ENCODE measurements around the gene GUCY1A1.

The GUCY1A1 gene

DNA sequence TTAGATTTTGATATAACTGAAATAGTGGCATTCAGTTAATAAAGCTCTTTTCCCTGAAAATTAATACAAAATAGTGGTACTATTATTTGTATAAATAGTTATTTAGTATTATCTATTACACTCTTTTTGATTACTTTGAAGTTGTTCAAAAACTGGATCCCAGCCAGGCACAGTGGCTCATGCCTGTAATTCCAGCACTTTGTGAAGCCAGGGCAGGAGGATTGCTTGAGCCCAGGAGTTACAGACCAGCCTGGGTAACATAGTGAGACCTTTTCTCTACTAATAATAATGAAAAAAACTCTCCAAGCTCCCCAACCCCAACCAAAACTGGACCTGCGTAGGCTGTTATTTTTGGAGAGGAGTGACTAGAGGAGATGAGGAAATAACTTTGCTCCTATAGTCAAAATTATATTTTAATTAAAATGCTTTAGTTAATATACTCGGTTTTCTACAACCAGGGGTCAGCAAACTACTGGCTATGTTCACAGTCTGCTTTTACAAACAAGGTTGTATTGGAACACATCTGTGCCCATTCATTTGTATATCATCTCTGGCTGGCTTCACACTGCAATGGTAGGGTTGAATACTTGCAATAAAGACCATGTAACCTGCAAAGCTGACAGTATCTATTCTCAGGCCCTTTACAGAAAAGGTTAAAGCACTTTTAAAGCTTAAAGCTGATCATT is 27.6 kb downstream of the GUCY1A1 start:
- DNase-seq = no peak

DNA sequence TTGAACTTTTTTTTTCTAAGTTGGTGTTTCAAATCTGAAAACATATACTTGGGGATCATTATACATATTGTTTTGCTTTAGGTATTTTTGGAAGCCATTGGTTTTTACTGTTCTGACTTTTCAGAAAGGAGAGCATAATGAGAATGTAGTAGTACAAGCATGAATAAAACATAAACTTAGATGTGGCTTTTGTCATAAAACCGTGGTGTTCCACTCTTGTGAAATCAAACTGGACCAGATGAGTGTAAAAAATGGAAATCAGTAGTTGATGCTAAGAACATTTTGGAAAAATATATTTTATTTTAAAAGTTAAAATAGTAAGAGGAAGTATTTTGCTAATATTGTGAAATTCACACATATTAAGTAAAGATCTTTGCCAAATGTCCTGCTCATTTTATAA is 29.6 kb downstream of the GUCY1A1 start:
- no peak for DNase-seq

DNA sequence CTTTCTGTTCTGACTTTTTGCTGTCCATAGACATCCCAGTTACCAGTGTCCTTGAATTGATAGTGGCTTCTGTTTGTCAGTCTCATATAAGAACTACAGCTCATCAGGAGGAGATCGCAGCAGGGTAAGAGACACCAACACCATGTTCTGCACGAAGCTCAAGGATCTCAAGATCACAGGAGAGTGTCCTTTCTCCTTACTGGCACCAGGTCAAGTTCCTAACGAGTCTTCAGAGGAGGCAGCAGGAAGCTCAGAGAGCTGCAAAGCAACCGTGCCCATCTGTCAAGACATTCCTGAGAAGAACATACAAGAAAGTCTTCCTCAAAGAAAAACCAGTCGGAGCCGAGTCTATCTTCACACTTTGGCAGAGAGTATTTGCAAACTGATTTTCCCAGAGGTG is 30.1 kb downstream of the GUCY1A1 start:
- DNase-seq = no peak

DNA sequence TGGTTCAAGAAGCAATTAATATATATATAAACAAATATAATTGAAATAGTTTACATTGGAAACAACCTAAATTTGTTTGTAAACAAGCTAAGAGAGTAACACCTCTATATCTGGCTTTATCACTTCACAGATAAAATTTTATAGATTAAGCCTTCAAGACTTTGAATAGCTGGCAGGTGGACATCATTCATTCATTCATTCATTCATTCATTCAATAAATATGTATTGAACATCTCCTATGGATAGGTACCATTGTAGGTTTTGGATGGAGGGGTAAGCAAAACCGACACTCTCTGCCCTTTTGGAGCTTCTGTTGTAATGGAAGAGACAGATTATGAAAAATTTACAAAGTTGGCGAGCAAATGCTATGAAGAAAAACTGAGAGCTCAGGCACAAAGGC is 35.2 kb downstream of the GUCY1A1 start:
- no peak for DNase-seq

DNA sequence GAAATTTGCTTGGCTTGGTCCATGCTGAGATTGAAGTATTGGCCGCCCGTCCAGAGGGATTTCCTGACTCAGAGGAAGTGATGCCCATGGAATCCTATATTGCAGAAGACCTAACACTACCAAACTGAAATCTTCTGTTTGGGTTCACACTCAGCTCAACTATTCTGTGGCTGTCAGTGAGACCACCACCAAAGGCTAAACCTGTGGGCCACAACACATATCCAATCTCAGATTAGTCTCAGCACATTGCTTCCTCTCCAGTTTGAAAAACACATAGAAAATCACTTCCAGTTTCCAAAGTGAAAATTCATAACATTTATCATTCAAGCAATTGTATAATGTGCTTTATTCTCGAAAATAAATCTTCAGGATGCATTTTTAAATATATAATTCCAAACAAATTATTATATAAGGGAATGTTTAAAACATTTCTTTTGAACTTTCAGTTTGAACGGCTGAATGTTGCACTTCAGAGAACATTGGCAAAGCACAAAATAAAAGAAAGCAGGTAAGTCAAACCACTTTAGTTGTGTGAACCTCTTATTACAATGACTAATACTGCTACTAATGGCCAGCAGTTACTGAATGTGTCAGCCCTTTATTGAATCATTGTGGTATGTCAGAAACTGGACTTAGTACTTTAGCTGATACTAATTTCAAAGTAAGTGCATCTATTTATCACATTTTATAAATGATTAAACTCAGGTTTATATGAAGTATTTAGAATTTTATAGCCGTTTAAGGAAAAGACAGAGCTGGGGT is 37.0 kb downstream of the GUCY1A1 start:
- no peak for DNase-seq

DNA sequence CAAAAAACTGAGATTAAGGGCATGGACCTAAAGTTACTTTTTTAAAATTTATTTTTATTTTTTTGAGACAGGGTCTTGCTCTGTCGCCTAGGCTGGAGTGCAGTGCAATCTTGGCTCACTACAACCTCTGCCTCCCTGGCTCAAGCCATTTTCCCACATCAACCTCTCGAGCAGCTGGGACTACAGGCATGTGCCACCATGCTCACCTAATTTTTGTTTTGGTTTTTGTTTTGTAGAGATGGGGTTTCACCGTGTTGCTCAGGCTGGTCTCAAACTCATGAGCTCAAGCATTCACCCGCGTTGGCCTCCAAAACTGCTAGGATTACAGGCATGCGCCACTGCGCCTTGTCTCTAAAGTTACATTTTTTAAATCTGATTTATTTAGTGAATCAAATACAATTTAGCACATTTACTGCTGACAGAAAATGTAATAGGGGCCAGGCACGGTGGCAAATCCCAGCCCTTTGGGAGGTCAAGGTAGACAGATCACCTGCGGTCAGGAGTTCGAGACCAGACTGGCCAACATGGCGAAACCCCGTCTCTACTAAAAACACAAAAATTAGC is 38.3 kb downstream of the GUCY1A1 start:
- DNase-seq = no peak

DNA sequence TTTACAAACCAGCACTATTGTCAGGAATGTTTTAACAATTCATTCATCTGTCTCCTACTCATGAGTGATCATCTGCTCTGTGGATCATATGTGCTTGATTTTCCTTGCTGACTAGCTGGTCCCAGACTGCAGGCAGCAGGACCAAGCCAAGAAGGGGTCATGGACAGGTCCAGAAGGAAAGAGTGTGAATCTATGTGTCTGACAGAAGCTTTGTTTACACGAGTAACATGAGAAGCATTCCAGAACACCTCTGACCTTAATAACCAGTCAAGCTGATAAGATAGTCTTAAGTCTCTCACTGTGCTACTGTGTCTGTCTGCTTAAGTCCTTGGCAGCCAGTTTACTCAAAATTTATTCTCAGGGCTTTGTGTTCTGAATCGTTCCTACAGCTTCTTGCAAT is 39.0 kb downstream of the GUCY1A1 start:
- no peak for DNase-seq

DNA sequence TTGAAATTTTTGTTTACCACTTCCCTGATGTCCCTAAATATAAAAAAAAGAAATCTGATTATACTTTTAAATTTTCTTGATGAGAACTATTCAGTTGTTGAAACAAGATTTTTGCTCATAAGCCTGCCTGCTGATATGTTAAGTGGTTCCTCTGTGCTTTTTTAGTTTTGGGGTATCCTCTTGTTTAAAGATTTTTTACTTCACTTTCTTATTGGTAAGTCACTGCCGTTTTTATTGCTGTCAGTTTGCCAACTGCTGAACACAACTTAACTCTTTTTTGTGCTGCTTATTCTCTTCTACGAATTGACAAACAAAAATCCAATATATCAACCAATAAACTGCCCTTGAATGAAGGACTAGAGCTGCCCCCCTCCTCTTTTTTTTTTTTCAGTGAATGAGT is 39.5 kb downstream of the GUCY1A1 start:
- no peak for DNase-seq

DNA sequence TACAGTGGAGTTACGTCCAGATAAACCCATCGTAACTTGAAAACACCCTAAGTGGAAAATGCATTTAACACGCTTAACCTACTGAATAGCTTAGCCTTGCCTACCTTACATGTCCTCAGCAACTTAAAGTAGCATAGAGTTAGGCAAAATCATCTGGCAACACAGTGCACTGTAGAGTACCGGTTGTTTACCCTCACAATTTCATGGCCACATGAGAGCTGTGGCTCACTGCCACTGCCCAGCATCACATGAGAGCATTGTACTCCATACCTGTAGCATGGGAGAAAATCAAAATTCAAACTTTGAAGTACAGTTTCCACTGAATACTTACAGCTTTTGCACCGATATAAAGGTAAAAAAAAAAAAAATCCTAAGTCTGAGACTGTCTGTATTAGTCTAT is 40.6 kb downstream of the GUCY1A1 start:
- no peak for DNase-seq

DNA sequence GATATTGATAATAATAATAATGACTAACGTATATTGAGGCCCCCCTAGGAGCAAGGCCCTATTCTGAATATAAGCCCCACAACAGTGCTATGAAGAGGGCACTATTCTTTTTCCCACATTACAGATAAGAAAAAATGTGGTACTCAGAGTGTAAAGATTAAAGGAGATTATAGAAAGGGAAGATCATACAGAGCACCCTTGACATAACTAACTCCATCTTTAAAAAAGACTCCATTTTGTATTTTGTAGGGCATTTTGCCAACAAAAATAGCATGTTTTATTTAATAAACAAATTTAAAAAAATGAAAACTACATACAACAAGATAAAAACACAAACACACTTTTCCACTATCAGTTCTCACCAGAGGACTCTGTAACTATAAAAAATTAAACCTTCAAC is 42.1 kb downstream of the GUCY1A1 start:
- DNase-seq = no peak

DNA sequence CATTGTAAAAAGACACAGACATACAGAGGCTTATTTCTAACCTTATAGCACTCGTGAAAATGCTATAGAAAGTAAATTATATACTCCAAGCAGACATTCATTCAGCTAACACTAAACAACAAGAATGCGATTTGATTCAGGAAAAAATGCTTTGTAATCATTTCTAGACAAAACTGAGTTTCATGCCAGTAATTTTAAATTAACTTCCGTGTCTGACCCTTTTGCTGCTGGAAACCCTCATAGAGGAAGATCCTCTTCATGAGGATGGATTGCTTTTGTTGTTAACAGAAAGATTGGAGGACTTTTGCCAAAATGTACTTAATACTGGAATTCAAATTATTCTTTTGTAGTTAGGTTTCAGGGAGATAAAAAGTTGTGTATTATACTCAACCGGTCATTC is 43.3 kb downstream of the GUCY1A1 start:
- no peak for DNase-seq

DNA sequence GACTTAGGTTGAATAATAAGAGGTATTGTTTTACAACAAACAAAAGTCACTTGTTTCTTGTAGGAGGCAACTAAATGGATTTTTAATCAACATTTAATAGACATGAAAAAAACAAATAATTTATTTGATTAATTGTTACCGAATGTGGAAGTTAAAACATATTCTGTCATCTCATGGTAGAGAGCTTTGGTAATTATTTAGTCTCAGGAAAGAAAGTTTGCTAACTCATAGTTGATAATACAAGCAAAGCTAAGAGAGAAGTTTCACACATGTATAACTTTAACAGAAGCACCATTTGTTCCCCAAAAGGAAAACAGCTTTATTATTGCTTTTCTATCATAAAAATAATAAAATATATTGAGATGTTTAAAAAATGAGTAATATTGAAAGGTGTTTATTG is 44.9 kb downstream of the GUCY1A1 start:
- no peak for DNase-seq

DNA sequence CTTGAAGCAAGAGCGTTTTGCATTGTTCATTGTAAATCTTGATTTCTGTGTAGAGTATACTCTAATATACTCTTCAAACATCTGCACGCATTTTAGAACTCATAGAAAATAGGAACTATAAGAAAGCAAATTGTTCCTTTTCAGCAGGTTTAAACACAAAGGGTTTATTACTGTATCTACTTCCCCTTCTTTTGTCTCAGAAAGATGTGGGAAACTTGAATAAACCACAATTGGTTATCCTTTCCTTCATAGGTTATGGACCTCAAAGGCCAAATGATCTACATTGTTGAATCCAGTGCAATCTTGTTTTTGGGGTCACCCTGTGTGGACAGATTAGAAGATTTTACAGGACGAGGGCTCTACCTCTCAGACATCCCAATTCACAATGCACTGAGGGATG is 46.2 kb downstream of the GUCY1A1 start:
- no peak for DNase-seq

DNA sequence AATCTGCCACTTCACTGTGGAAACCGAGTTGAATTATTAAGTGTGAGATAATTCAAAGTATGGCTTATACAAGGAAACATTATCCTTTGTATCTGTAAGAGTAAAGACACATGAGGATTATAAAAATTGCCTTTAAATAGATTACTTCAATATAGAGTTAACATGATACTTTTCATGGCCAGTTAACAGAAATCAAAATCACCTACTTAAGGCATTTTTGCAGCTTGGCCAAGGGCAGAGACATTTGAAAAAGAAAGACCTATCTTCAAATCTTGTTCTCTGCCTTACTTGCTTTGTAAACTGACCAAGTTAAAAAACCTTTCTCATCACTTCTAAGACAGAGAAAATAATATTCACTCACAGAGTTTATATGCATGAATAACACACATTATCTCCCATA is 47.3 kb downstream of the GUCY1A1 start:
- DNase-seq = no peak

DNA sequence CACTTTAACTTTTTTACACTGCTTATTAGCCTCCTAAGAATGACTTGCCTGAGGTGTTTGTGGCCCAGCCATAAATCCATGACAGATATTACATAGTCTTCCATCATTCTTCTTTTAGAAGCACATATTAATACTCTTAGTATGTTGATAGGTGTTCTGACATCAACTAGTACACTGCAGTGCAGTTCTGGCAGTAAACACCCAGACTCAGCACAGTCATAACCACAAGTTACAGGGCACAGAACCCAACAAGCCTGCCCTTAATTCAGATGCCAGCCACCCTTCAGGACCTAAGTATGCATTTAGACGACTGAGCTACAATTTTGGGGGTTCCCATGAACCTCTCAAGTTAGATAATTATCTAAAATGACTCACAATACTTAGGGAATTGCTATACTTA is 55.7 kb downstream of the GUCY1A1 start:
- DNase-seq = no peak

DNA sequence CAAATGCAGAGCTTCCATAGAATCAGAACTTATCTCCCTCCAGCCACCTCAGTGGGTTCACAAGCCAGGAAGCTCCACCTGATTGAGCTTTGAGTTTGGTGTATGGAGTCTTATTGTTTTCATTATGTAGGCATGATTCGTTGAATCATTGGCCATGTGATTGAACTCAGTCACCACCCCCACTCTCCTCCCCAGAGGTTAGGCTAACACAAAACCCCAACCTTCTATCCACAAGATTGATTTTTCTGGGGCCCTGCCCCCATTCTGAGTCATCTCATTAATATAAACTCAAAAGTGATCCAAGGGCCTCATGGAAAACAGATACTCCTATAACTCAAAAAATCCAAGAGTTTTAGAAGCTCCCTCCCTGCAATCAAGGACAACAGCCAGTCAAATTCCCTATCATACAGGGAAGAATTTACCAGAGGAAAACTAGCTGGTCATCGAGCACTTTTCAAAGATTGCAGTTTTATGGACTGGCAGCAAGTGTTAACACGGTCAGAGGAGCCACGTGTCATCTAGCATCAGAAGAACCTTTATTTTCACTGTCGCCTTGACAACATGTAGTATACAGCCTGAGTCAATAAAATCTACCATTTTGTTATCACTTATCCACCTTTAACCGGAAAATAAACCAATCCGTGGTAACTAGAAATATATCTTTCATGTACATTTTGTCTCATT is 56.3 kb downstream of the GUCY1A1 start:
- DNase-seq = no peak

DNA sequence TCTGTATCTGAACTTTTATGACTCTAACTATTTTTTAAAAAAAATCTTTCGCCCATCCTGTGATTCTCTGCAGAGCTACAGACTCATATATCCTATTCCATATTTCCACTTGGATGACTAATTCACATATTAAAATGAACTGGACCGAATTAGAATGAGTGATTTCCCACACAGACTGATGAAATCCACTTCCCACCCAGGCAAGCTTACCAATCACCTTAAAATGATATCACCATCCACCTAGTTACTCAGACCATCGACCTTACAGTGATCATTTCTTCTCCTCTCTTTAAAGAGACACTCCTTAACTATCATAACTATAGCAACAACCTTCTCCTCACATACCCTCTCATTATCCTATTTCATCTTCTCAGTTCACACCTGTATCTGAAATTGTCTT is 58.1 kb downstream of the GUCY1A1 start:
- DNase-seq = no peak

DNA sequence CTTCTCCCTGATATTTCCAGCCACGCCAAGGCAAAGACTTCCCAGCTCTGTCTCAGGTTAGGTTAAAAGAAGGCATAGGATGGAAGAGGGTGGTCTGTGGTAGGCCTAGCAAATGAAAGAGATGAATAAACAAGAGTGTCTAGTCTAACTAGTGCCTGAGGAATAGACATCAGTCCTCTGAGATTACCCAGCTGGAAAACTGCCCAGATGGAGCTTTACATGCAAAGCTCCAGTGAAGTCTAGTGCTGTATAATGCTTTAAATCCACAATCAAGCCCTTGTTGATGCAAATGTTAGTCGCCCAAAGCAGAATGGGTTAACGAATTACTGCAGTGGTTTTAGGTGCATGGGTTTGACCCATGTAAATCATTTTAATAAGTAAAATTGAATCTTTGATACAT is 67.4 kb downstream of the GUCY1A1 start:
- no peak for DNase-seq

DNA sequence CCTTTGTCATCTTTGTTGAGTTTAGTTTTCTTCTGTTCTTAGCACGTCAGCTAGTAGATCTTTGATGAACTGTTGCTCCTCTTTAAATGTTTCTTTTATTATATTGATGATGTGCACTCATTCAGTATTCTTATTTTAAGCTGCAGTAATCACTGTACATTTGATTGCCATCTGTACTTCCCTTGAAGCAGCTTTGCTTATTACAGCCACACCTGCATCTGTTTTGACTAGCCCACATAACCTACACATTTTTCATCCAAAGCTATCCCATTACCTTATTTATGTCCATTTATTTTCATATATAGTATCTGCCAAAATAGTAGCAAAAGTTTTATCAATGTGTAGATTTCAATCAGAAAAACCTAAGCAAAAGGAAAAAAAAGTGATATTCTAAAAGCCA is 68.3 kb downstream of the GUCY1A1 start:
- DNase-seq = no peak

DNA sequence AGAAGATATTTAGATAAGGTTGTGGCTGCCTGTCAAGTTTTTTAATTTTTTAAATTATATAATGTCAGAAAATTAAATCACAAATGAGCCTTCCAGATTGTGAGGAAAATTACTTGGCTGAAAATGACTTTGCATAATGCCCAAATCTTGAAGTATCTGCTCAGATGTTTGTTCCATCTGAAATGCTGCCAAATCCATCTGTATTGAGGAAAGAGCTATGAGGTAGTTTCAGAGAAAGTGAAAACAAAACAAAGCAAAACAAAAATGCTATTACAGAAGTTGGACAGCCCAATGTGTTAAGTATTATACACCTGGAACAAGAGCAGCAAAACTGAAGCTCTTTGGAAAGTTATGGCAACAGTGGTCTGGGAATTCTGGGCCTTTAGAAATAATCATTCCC is 68.8 kb downstream of the GUCY1A1 start:
- no peak for DNase-seq

DNA sequence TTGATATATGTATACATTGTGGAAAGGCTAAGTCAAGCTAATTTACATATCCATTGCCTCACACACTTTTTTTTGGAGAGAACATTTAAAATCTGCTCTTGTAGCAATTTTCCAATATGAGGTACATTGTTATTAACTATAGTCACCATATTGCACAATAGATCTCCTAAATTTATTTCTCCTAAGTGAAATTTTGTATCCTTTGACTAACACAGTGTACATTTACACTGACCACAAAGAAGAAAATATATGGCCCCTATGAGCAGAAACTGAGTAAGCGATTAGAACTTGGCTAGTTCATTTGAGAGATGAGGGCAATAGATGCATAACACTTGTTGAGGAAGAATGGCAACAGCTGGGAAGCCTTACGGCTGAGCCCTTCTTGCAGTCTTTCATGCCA is 71.9 kb downstream of the GUCY1A1 start:
- DNase-seq = no peak

DNA sequence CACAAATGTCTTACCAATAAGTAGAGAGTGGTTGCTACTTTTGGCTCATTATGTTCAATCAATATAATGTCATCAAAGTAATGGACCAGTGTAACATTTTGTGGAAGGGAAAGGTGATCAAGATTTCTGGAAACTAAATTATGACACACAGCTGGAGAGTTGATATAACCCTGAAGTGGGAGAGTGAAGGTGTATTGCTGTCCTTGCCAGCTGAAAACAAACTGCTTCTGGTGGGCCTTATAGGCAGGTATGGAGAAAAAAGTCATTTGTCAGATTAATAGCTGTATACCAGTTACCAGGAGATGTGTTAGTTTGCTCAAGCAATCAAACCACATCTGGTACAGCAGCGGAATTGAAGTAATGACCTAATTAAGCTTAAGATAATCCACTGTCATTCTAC is 74.9 kb downstream of the GUCY1A1 start:
- no peak for DNase-seq

DNA sequence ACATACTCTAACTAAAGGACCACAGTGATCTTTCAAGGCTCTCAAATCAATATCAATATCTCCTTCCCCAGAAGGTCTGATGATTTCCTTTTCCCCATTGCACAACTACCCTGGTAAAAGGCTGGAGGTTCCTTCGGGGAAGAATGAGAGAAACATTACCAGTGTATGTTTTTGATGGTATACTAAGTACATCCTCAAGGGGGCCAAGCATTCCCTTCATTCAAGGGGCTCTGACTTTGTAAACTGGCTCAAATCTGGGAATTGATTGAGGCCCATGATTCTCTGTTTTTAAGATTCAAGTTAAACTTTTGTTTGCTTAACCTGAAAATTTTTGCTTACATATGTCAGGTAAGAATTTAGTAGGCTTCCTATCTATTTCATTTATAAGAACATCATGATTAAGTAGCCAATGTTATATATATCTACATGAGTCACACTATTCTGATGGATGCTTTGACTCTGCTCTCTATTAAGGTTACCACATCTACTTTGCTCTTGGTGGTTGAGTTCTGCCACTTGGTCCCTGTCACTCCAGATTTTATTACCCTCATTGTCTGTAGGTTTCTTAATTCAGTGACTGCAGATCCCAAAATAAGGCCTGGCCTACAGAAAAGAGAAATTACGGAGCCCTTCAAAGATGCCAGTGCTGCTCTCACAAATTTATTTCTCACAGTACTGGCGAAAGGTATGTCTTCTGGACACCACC is 75.8 kb downstream of the GUCY1A1 start:
- DNase-seq = no peak

Measured in CD4-positive, alpha-beta T cell treated with Interleukin-4 for 1 hour (primary cell).